Measurements from ENCODE around the gene NACC1.

The NACC1 gene

GRCh38 chr19:13120031-13120430 lies 2.0 kb downstream of the NACC1 start:
- no peak for DNase-seq (ENCODE audit: low spot score)

- DNase-seq (ENCODE audit: low spot score) = no peak
Measured at GRCh38 chr19:13120817-13121216, 2.8 kb downstream of the NACC1 start.

GRCh38 chr19:13121551-13122274 lies 3.6 kb downstream of the NACC1 start:
- no peak for DNase-seq (ENCODE audit: low spot score)

- DNase-seq (ENCODE audit: low spot score) = no peak
Measured at GRCh38 chr19:13122275-13122878, 4.3 kb downstream of the NACC1 start.

GRCh38 chr19:13122980-13123957 lies 5.2 kb downstream of the NACC1 start:
- DNase-seq (ENCODE audit: low spot score) = no peak

GRCh38 chr19:13127051-13127450 lies 9.0 kb downstream of the NACC1 start:
- no peak for DNase-seq (ENCODE audit: low spot score)

GRCh38 chr19:13127811-13128575 lies 9.9 kb downstream of the NACC1 start:
- no peak for DNase-seq (ENCODE audit: low spot score)

- DNase-seq (ENCODE audit: low spot score) = no peak
Measured at GRCh38 chr19:13128583-13128982, 10.5 kb downstream of the NACC1 start.

- no peak for DNase-seq (ENCODE audit: low spot score)
Measured at GRCh38 chr19:13129384-13129783, 11.3 kb downstream of the NACC1 start.

GRCh38 chr19:13130886-13131490 lies 12.9 kb downstream of the NACC1 start:
- no peak for DNase-seq (ENCODE audit: low spot score)

- DNase-seq (ENCODE audit: low spot score) = no peak
Measured at GRCh38 chr19:13132471-13133180, 14.6 kb downstream of the NACC1 start.

- DNase-seq (ENCODE audit: low spot score) = no peak
Measured at GRCh38 chr19:13133241-13133870, 15.3 kb downstream of the NACC1 start.

GRCh38 chr19:13134626-13135025 lies 16.6 kb downstream of the NACC1 start:
- no peak for DNase-seq (ENCODE audit: low spot score)

- no peak for DNase-seq (ENCODE audit: low spot score)
Measured at GRCh38 chr19:13135068-13136062, 17.3 kb downstream of the NACC1 start.

GRCh38 chr19:13137290-13137794 lies 19.3 kb downstream of the NACC1 start:
- no peak for DNase-seq (ENCODE audit: low spot score)

- DNase-seq (ENCODE audit: low spot score) = no peak
Measured at GRCh38 chr19:13138171-13138915, 20.3 kb downstream of the NACC1 start.

- no peak for DNase-seq (ENCODE audit: low spot score)
Measured at GRCh38 chr19:13138916-13139198, 20.8 kb downstream of the NACC1 start.

All from SK-N-DZ (cell line).